ENCODE data around the gene SUDS3. TPM values are rescaled to one million over a fixed set of nuclear protein-coding genes. Genes with fewer than 3 reads are reported as not detected.
A peak's percentile ranks its signal among the peaks of the same experiment; 100 is the strongest.

The SUDS3 gene
- total and polyA plus RNA-seq, 7 experiments from 2014 or later = 10.1 to 32.2 (median 26.3) TPM

DNA sequence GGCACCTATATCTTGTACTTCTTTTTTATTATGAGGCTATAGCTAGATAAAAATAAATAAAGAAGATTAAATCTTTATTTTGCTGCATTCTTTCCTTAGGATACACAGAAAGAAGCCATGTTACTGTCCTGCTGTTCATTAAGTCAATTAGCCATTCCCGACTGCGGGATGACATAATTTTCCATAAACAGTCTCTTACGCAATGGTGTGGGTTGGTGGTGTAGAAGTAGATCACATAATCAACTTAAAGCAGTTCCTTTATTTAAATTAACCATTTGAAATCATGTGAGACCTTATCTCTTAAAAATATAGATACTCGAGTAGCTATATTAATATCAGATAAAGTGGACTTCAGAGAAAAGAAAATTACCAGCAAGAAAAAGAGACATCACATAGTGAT lies 43.8 kb upstream of the SUDS3 start:
- Mint-ChIP-seq H3K9me3 (no peaks in the 10 kb centered on the region), H3K36me3 (peaks cover 0 to 40% (median 34%) of the 10 kb centered on the region in 5 donors), H3K27ac (peak overlapping the region in 2 of 9 donors; percentile 36 to 45), H3K4me1 (peaks cover 22 to 62% (median 49%) of the 10 kb centered on the region in 7 donors), H3K4me3 (no peak overlapping the region), H3K27me3 (no peaks in the 10 kb centered on the region)
- no peaks in the 10 kb centered on the region for H3K4me1 ChIP-seq (ENCODE audit: control insufficient read depth in 2 of 2, insufficient read depth in 2 of 2, low read length in 2 of 2)
- ChIA-PET POLR2A (no interaction called here), CTCF (interaction anchor here (0.6 kb wide), 1 partner anchor 16 kb away, joined by 4 read pairs; no protein-coding TSS in a partner anchor)
- no peaks in the 10 kb centered on the region for H3K36me3 ChIP-seq (ENCODE audit: control insufficient read depth in 2 of 3, insufficient read depth in 3 of 3, low read length in 3 of 3)
- ATAC-seq (no peak), DNase-seq (no peak)
- H3K27ac ChIP-seq (ENCODE audit: low read depth, low read length) = no peak overlapping the region
- intact Hi-C loops (cut with micrococcal nuclease) = no loop called here
- no peaks in the 10 kb centered on the region for H3K9me3 ChIP-seq (ENCODE audit: control insufficient read depth in 2 of 3, low read length in 3 of 3)
- H3K27me3 ChIP-seq (ENCODE audit: control insufficient read depth in 2 of 2, insufficient read depth in 2 of 2, low read length in 2 of 2) = no peaks in the 10 kb centered on the region
- no peak overlapping the region for H3K4me3 ChIP-seq (ENCODE audit: low read length)

DNA sequence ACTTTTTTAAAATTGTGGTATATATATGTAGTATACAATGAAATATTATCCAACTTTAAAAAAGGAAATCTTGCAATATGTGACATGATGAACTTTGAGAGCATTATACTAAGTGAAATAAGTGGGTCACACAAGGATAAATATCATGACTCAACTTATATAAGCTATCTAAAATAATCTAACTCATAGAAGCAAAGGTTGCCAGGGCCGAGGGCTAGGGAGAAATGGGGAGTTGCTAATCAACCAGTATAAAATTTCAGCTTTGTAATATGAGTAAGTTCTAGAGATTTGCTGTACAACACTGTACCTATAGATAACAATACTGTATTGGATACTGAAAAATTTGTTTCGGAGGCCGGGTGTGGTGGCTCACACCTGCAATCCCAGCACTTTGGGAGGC lies 42.1 kb upstream of the SUDS3 start:
- Mint-ChIP-seq H3K9me3 (no peaks in the 10 kb centered on the region), H3K27me3 (no peaks in the 10 kb centered on the region), H3K36me3 (peaks cover 4 to 54% (median 35%) of the 10 kb centered on the region in 5 donors), H3K4me3 (no peak overlapping the region), H3K4me1 (peaks cover 28 to 63% (median 57%) of the 10 kb centered on the region in 7 donors), H3K27ac (no peak overlapping the region)
- no peak for DNase-seq
- H3K9me3 ChIP-seq (ENCODE audit: control insufficient read depth in 2 of 3, low read length in 3 of 3) = no peaks in the 10 kb centered on the region
- intact Hi-C loops (cut with micrococcal nuclease) = no loop called here
- H3K4me3 ChIP-seq (ENCODE audit: low read length) = no peak overlapping the region
- no peak for ATAC-seq
- no peaks in the 10 kb centered on the region for H3K27me3 ChIP-seq (ENCODE audit: control insufficient read depth in 2 of 2, insufficient read depth in 2 of 2, low read length in 2 of 2)
- ChIA-PET CTCF (no interaction called here), POLR2A (interaction anchor here (0.9 kb wide), 1 partner anchor 23 kb away, joined by 5 read pairs; no protein-coding TSS in a partner anchor)
- no peak overlapping the region for H3K27ac ChIP-seq (ENCODE audit: low read depth, low read length)
- H3K4me1 ChIP-seq (ENCODE audit: control insufficient read depth in 2 of 2, insufficient read depth in 2 of 2, low read length in 2 of 2) = no peaks in the 10 kb centered on the region
- H3K36me3 ChIP-seq (ENCODE audit: control insufficient read depth in 2 of 3, insufficient read depth in 3 of 3, low read length in 3 of 3) = no peaks in the 10 kb centered on the region

DNA sequence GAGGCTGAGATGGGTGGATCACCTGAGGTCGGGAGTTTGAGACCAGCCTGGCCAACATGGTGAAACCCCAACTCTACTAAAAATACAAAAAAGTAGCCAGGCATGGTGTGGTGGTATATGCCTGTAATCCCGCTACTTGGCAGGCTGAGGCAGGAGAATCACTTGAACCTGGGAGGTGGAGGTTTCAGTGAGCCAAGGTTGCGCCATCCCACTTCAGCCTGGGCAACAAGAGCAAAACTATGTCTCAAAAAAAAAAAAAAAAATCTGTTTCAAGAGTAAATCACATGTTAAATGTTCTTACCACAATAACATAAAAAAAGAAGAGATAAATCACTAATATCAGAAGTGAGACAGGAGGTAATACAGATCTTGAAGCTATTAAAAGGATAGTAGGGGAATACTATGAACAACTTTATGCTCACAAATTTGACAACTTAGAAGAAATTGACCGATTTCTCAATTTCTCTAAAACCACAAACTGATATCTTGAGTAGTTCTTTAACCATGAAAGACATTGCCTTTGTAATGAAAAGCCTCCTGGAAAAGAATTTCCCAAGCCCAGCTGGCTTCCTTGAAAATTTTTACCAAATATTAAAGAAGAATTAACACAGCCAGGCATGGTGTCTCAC lies 41.3 kb upstream of the SUDS3 start:
- H3K27ac Mint-ChIP-seq = no peak overlapping the region
- Histone ChIP-seq H3K27me3 (ENCODE audit: control insufficient read depth in 2 of 2, insufficient read depth in 2 of 2, low read length in 2 of 2) (no peaks in the 10 kb centered on the region), H3K9me3 (ENCODE audit: control insufficient read depth in 2 of 3, low read length in 3 of 3) (no peaks in the 10 kb centered on the region), H3K27ac (ENCODE audit: low read depth, low read length) (no peak overlapping the region), H3K4me3 (ENCODE audit: low read length) (no peak overlapping the region), H3K4me1 (ENCODE audit: control insufficient read depth in 2 of 2, insufficient read depth in 2 of 2, low read length in 2 of 2) (no peaks in the 10 kb centered on the region), H3K36me3 (ENCODE audit: control insufficient read depth in 2 of 3, insufficient read depth in 3 of 3, low read length in 3 of 3) (no peaks in the 10 kb centered on the region)
- intact Hi-C loops (cut with micrococcal nuclease) = no loop called here
- H3K9me3 Mint-ChIP-seq = no peaks in the 10 kb centered on the region
- peaks cover 4 to 60% (median 38%) of the 10 kb centered on the region in 5 donors for H3K36me3 Mint-ChIP-seq
- peaks cover 23 to 63% (median 55%) of the 10 kb centered on the region in 7 donors for H3K4me1 Mint-ChIP-seq
- DNase-seq (no peak), ATAC-seq (no peak)
- ChIA-PET POLR2A (interaction anchor here (0.7 kb wide), 1 partner anchor 404 kb away, joined by 4 read pairs; no protein-coding TSS in a partner anchor), CTCF (no interaction called here)
- no peak overlapping the region for H3K4me3 Mint-ChIP-seq
- no peaks in the 10 kb centered on the region for H3K27me3 Mint-ChIP-seq

DNA sequence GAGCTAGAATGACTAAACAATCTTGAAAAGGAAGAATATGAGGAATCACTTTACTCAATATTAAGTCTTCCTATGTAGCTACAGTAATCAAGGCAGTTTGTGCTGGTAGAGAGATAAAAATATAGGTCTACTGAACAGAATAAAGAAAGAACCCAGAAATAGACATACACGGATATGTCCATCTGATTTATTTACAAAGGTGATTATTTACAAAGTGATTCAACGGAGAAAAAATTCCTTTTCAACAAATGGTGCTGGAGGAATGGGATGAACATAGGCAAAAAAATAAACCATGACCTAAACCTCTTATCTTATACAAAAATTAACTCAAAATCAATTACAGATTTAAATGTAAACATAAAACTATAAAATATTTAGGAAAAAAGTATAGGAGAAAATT lies 40.2 kb upstream of the SUDS3 start:
- H3K27me3 ChIP-seq (ENCODE audit: control insufficient read depth in 2 of 2, insufficient read depth in 2 of 2, low read length in 2 of 2) = no peaks in the 10 kb centered on the region
- Mint-ChIP-seq H3K27ac (peak overlapping the region in 2 of 9 donors; percentile 21 to 61), H3K27me3 (no peaks in the 10 kb centered on the region), H3K4me3 (no peak overlapping the region), H3K4me1 (peaks cover 14 to 56% (median 48%) of the 10 kb centered on the region in 7 donors), H3K9me3 (no peaks in the 10 kb centered on the region), H3K36me3 (peaks cover 4 to 53% (median 34%) of the 10 kb centered on the region in 5 donors)
- H3K4me1 ChIP-seq (ENCODE audit: control insufficient read depth in 2 of 2, insufficient read depth in 2 of 2, low read length in 2 of 2) = no peaks in the 10 kb centered on the region
- CTCF ChIA-PET = interaction anchor here (0.7 to 0.9 kb wide), 2 partner anchors 11 to 16 kb away, joined by 3 read pairs; no protein-coding TSS in a partner anchor
- ATAC-seq (no peak), DNase-seq (no peak)
- intact Hi-C loops (cut with micrococcal nuclease) = no loop called here
- no peaks in the 10 kb centered on the region for H3K36me3 ChIP-seq (ENCODE audit: control insufficient read depth in 2 of 3, insufficient read depth in 3 of 3, low read length in 3 of 3)
- H3K4me3 ChIP-seq (ENCODE audit: low read length) = no peak overlapping the region
- no peak overlapping the region for H3K27ac ChIP-seq (ENCODE audit: low read depth, low read length)
- H3K9me3 ChIP-seq (ENCODE audit: control insufficient read depth in 2 of 3, low read length in 3 of 3) = no peaks in the 10 kb centered on the region
- POLR2A ChIA-PET = no interaction called here

DNA sequence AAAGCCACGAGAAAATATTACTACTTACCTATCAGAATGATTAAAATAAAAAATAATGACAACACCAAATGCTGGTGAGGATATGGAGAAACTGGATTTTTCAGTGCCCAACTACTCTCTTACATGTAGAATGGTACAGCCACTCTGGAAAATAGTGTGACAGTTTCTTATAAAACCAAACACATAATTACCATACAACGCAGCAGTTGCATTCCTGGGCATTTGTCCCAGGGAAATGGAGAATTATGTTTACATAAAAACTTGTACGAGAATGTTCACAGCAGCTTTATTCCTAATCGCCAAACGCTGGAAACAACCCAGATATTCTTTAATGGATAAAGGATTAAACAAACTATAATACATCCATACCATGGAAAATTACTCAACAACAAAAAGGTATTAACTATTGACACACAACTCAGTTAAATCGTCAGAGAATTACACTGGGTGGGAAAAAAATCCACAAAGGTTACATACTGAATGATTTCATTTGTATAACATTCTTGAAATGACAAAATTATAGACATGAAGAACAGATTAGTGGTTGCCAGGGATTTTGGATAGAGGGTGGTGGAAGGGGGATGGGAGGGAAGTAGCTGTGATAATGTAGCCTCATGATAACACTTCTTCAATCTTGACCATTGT lies 39.0 kb upstream of the SUDS3 start:
- Histone ChIP-seq H3K27ac (ENCODE audit: low read depth, low read length) (no peak overlapping the region), H3K4me3 (ENCODE audit: low read length) (no peak overlapping the region), H3K4me1 (ENCODE audit: control insufficient read depth in 2 of 2, insufficient read depth in 2 of 2, low read length in 2 of 2) (no peaks in the 10 kb centered on the region), H3K9me3 (ENCODE audit: control insufficient read depth in 2 of 3, low read length in 3 of 3) (no peaks in the 10 kb centered on the region), H3K36me3 (ENCODE audit: control insufficient read depth in 2 of 3, insufficient read depth in 3 of 3, low read length in 3 of 3) (no peaks in the 10 kb centered on the region), H3K27me3 (ENCODE audit: control insufficient read depth in 2 of 2, insufficient read depth in 2 of 2, low read length in 2 of 2) (no peaks in the 10 kb centered on the region)
- peak overlapping the region in 3 of 9 donors; percentile 13 to 65 (median 61) for H3K27ac Mint-ChIP-seq
- POLR2A ChIA-PET = no interaction called here
- no peaks in the 10 kb centered on the region for H3K27me3 Mint-ChIP-seq
- CTCF ChIA-PET = no interaction called here
- H3K4me3 Mint-ChIP-seq = no peak overlapping the region
- ATAC-seq (no peak), DNase-seq (no peak)
- no peaks in the 10 kb centered on the region for H3K9me3 Mint-ChIP-seq
- H3K4me1 Mint-ChIP-seq = peaks cover 14 to 59% (median 49%) of the 10 kb centered on the region in 7 donors
- H3K36me3 Mint-ChIP-seq = peaks cover 4 to 53% (median 34%) of the 10 kb centered on the region in 5 donors
- intact Hi-C loops (cut with micrococcal nuclease) = no loop called here

DNA sequence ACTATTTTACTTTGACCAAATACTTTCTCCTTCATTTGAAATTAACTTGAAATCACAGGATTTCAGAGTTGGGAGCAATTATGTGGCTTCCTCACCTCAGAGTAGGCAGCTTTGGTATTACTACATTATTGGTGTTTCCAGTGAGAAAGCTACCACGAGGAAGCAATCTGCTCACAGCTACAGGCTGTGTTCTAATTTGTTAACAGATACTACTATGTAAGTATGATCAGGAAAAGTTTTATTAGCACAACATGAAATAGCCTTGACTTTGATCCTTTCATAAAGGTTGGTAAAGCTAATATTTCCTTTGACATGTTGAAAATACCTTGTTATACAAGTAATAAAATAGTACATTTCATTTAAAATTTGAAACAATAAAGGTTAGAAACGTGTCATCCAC lies 34.3 kb upstream of the SUDS3 start:
- CTCF ChIA-PET = no interaction called here
- H3K27ac Mint-ChIP-seq = peak overlapping the region in 1 of 9 donors; percentile 23
- intact Hi-C loops (cut with micrococcal nuclease) = no loop called here

More for the DNA sequence above, 34.3 kb upstream of the SUDS3 start:
- DNase-seq (no peak), ATAC-seq (no peak)
- H3K4me1 ChIP-seq (ENCODE audit: control insufficient read depth in 2 of 2, insufficient read depth in 2 of 2, low read length in 2 of 2) = no peaks in the 10 kb centered on the region
- H3K9me3 Mint-ChIP-seq = no peaks in the 10 kb centered on the region
- peaks cover 18 to 67% (median 58%) of the 10 kb centered on the region in 7 donors for H3K4me1 Mint-ChIP-seq
- H3K4me3 Mint-ChIP-seq = no peak overlapping the region
- H3K27ac ChIP-seq (ENCODE audit: low read depth, low read length) = no peak overlapping the region
- POLR2A ChIA-PET = interaction anchor here (0.6 to 0.7 kb wide), 2 partner anchors 16 to 283 kb away, joined by 3 read pairs; no protein-coding TSS in a partner anchor
- H3K36me3 Mint-ChIP-seq = peaks cover 0 to 23% (median 12%) of the 10 kb centered on the region in 5 donors
- no peaks in the 10 kb centered on the region for H3K27me3 Mint-ChIP-seq
- no peak overlapping the region for H3K4me3 ChIP-seq (ENCODE audit: low read length)
- no peaks in the 10 kb centered on the region for H3K27me3 ChIP-seq (ENCODE audit: control insufficient read depth in 2 of 2, insufficient read depth in 2 of 2, low read length in 2 of 2)
- H3K9me3 ChIP-seq (ENCODE audit: control insufficient read depth in 2 of 3, low read length in 3 of 3) = no peaks in the 10 kb centered on the region
- H3K36me3 ChIP-seq (ENCODE audit: control insufficient read depth in 2 of 3, insufficient read depth in 3 of 3, low read length in 3 of 3) = no peaks in the 10 kb centered on the region
